Thyroid gland (tissue), 4 donors: ENCODE results near the gene COQ3.

Experiments
- POLR2A ChIP-seq, 2 donors: fragments of 450-650 bp; IDR thresholded peaks; one replicate each; pipeline ENCODE4 v1.6.1; 2017; ENCODE audit warnings: antibody characterized with exemption in 2 of 2, mild to moderate bottlenecking in 2 of 2, moderate library complexity in 1 of 2
- TF ChIP-seq, protein P1 (sequence below), 6 experiments: fragments of 200-600 bp in 3 of 6; fragments of 450-650 bp in 3 of 6; sonication (generic) in 3 of 6; IDR thresholded peaks; one replicate each; pipeline ENCODE4 v1.5.1; 2016 to 2019; ENCODE audit warnings: antibody characterized with exemption in 6 of 6, mild to moderate bottlenecking in 2 of 6, inconsistent platforms in 1 of 6, moderate library complexity in 1 of 6

GRCh38 chr6:99333068-99333467 is 60.9 kb downstream of the COQ3 start:
- no peak for TF ChIP-seq POLR2A (IDR thresholded peaks at IDR 0.05)
- TF ChIP-seq, protein P1, sequence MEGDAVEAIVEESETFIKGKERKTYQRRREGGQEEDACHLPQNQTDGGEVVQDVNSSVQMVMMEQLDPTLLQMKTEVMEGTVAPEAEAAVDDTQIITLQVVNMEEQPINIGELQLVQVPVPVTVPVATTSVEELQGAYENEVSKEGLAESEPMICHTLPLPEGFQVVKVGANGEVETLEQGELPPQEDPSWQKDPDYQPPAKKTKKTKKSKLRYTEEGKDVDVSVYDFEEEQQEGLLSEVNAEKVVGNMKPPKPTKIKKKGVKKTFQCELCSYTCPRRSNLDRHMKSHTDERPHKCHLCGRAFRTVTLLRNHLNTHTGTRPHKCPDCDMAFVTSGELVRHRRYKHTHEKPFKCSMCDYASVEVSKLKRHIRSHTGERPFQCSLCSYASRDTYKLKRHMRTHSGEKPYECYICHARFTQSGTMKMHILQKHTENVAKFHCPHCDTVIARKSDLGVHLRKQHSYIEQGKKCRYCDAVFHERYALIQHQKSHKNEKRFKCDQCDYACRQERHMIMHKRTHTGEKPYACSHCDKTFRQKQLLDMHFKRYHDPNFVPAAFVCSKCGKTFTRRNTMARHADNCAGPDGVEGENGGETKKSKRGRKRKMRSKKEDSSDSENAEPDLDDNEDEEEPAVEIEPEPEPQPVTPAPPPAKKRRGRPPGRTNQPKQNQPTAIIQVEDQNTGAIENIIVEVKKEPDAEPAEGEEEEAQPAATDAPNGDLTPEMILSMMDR (IDR thresholded peaks at IDR 0.05), result no peak
